GM15510 (cell line): ENCODE measurements around the gene ZNF24.

Experiments used
- POLR2A ChIP-seq: IDR thresholded peaks from 3 replicates; pipeline ENCODE4 v1.6.1; 2011; ENCODE audit warnings: borderline replicate concordance; ENCODE audit not compliant: insufficient read length; ENCODE audit errors: extremely low read depth

Gene ZNF24

GRCh38 chr18:35371412-35372195 lies 27.4 kb upstream of the ZNF24 start:
- TF ChIP-seq POLR2A, result no peak

GRCh38 chr18:35369126-35369525 lies 24.9 kb upstream of the ZNF24 start:
- TF ChIP-seq POLR2A, result no peak

GRCh38 chr18:35368595-35368994 lies 24.4 kb upstream of the ZNF24 start:
- TF ChIP-seq POLR2A, result no peak

GRCh38 chr18:35362531-35362930 lies 18.3 kb upstream of the ZNF24 start:
- no peak for TF ChIP-seq POLR2A

- TF ChIP-seq POLR2A, result no peak
Observed at GRCh38 chr18:35361570-35362321, 17.5 kb upstream of the ZNF24 start.

- no peak for TF ChIP-seq POLR2A
Observed at GRCh38 chr18:35355140-35355618, 11.0 kb upstream of the ZNF24 start.

- no peak for TF ChIP-seq POLR2A
Observed at GRCh38 chr18:35352778-35353177, 8.6 kb upstream of the ZNF24 start.

GRCh38 chr18:35352283-35352682 lies 8.1 kb upstream of the ZNF24 start:
- TF ChIP-seq POLR2A, result no peak

GRCh38 chr18:35348001-35348400 lies 3.8 kb upstream of the ZNF24 start:
- no peak for TF ChIP-seq POLR2A

GRCh38 chr18:35345950-35346349 lies 1.7 kb upstream of the ZNF24 start:
- TF ChIP-seq POLR2A, result no peak

GRCh38 chr18:35345460-35345921 lies 1.3 kb upstream of the ZNF24 start:
- TF ChIP-seq POLR2A, result no peak

- no peak for TF ChIP-seq POLR2A
Observed at GRCh38 chr18:35344736-35345459, 678 bp upstream of the ZNF24 start.

- no peak for TF ChIP-seq POLR2A
Observed at GRCh38 chr18:35343488-35343935, 708 bp downstream of the ZNF24 start.

GRCh38 chr18:35337286-35337685 lies 6.9 kb downstream of the ZNF24 start:
- TF ChIP-seq POLR2A, result no peak

GRCh38 chr18:35335866-35336265 lies 8.4 kb downstream of the ZNF24 start:
- TF ChIP-seq POLR2A, result no peak

GRCh38 chr18:35334821-35335220 lies 9.4 kb downstream of the ZNF24 start:
- TF ChIP-seq POLR2A, result no peak

- TF ChIP-seq POLR2A, result no peak
Observed at GRCh38 chr18:35334212-35334611, 10.0 kb downstream of the ZNF24 start.
